A549 (cell line): ENCODE results near the gene KCNS3. TPM values are rescaled to one million over a fixed set of nuclear protein-coding genes. Genes with fewer than 3 reads are reported as not detected.

Source experiments
- ATAC-seq, 2 experiments: fragments of 200-7000 bp in 1 of 2; fragments of >200 bp in 1 of 2; cut with Nextera tagmentation in 1 of 2; cut with Tn5 transposase in 1 of 2; 3 replicates each; pipeline versions ENCODE4 v1.8.0 to v1.9.1; 2018 to 2020; ENCODE audit warnings: mild to moderate bottlenecking in 1 of 2, moderate library complexity in 1 of 2
- CTCF ChIA-PET: fragments of 300-600 bp; sonication (Branson Sonifier 250); formaldehyde crosslinking; extraction: SDS; loops from one replicate; lab custom pipeline; 2021; ENCODE audit warnings: antibody characterized with exemption, inconsistent platforms; lab: Yijun Ruan, JAX
- POLR2A ChIA-PET: fragments of 350-600 bp; formaldehyde crosslinking; extraction: SDS; loops from one replicate; lab custom pipeline; 2021; ENCODE audit warnings: antibody characterized with exemption, inconsistent platforms; lab: Yijun Ruan, JAX
- DNase-seq, 2 experiments: peaks; one replicate each; pipeline versions ENCODE4 v3.0.0 to v3.0.0-alpha.2; 2011 to 2016; ENCODE audit warnings: low read depth in 1 of 2, low spot score in 1 of 2
- FAIRE-seq: peaks from 2 replicates; lab custom pipeline; 2011; peaks lifted over from hg19 to GRCh38; lab: Jason Lieb, UNC
- H3K27ac ChIP-seq, 2 experiments: fragments of >200 bp; sonication (Bioruptor Twin); formaldehyde crosslinking; 3 replicates each; pipeline ENCODE4 v1.5.1; 2016 to 2017
- H3K4me1 ChIP-seq: fragments of >200 bp; sonication (Bioruptor Twin); formaldehyde crosslinking; 3 replicates; pipeline ENCODE4 v1.6.1; 2016
- H3K4me2 ChIP-seq: fragments of >200 bp; sonication (Bioruptor Twin); formaldehyde crosslinking; 3 replicates; pipeline ENCODE4 v1.6.1; 2016
- H3K4me3 ChIP-seq: fragments of >200 bp; sonication (Bioruptor Twin); formaldehyde crosslinking; 3 replicates; pipeline ENCODE4 v1.5.1; 2016
- H3K9me3 ChIP-seq: fragments of >200 bp; sonication (Bioruptor Twin); formaldehyde crosslinking; 3 replicates; pipeline ENCODE4 v1.6.1; 2016
- CEBPB ChIP-seq, 2 experiments: fragments of >200 bp in 1 of 2; sonication (Bioruptor Twin) in 1 of 2; formaldehyde crosslinking in 1 of 2; IDR thresholded peaks; 2 replicates each; pipeline ENCODE4 v1.6.1; 2012 to 2016
- CTCF ChIP-seq: fragments of >200 bp; sonication (Bioruptor Twin); formaldehyde crosslinking; IDR thresholded peaks from 3 replicates; pipeline ENCODE4 v1.5.1; 2016
- GATA3 ChIP-seq: IDR thresholded peaks from 2 replicates; pipeline ENCODE4 v1.6.1; 2012; ENCODE audit warnings: borderline replicate concordance
- HDAC2 ChIP-seq: fragments of 200-600 bp; sonication (generic); IDR thresholded peaks from 2 replicates; pipeline ENCODE4 v1.6.1; 2016
- HMGXB4 ChIP-seq: fragments of 250-450 bp; sonication (Bioruptor Pico); IDR thresholded peaks from 2 replicates; pipeline ENCODE4 v1.5.0; 2021; ENCODE audit warnings: mild to moderate bottlenecking, moderate library complexity, borderline replicate concordance
- HOXB13 ChIP-seq: fragments of 250-450 bp; sonication (Bioruptor Pico); IDR thresholded peaks from 2 replicates; pipeline ENCODE4 v1.5.0; 2020; ENCODE audit warnings: low read depth, mild to moderate bottlenecking, moderate library complexity
- MAFK ChIP-seq: fragments of 450-650 bp; IDR thresholded peaks from 2 replicates; pipeline ENCODE4 v1.6.1; 2014; ENCODE audit not compliant: partially characterized antibody
- NR3C1 ChIP-seq: fragments of >200 bp; sonication (Bioruptor Twin); formaldehyde crosslinking; IDR thresholded peaks from 3 replicates; pipeline ENCODE4 v1.6.1; 2017
- PHF8 ChIP-seq: fragments of 200-600 bp; sonication (generic); IDR thresholded peaks from 2 replicates; pipeline ENCODE4 v1.6.1; 2016; ENCODE audit warnings: low read depth, mild to moderate bottlenecking, antibody characterized with exemption, moderate library complexity, borderline replicate concordance
- POLR2A ChIP-seq: IDR thresholded peaks from 2 replicates; pipeline ENCODE4 v1.6.1; 2012; ENCODE audit warnings: mild to moderate bottlenecking, low read length
- RARB ChIP-seq: fragments of 250-450 bp; sonication (Bioruptor Pico); IDR thresholded peaks from 2 replicates; pipeline ENCODE4 v1.8.0; 2021; ENCODE audit warnings: mild to moderate bottlenecking, moderate library complexity
- SREBF2 ChIP-seq: fragments of 450-650 bp; IDR thresholded peaks from 2 replicates; pipeline ENCODE4 v1.6.1; 2014; ENCODE audit warnings: mild to moderate bottlenecking, moderate library complexity
- ZC3H11A ChIP-seq: fragments of 450-650 bp; IDR thresholded peaks from 2 replicates; pipeline ENCODE4 v1.6.1; 2014; ENCODE audit warnings: antibody characterized with exemption, mild to moderate bottlenecking
- ZFP36 ChIP-seq: fragments of 450-650 bp; IDR thresholded peaks from 2 replicates; pipeline ENCODE4 v1.6.1; 2014; ENCODE audit warnings: borderline replicate concordance; ENCODE audit not compliant: partially characterized antibody
- ZNF302 ChIP-seq: fragments of 250-450 bp; sonication (Bioruptor Pico); IDR thresholded peaks from 2 replicates; pipeline ENCODE4 v1.9.0; 2021; ENCODE audit warnings: inconsistent platforms, mild to moderate bottlenecking, moderate library complexity
- WGBS: methylation state at CpG from one replicate; pipeline ENCODE4 v1.1.6; 2017; ENCODE audit errors: missing lambda C conversion rate; 5-methylcytosine and 5-hydroxymethylcytosine counted together
- polyA plus RNA-seq, 4 experiments: library from polyadenylated mRNA; depleted of rRNA in 3 of 4; stranded (reverse); fragments of >200 nt; fragmentation: RNase III in 1 of 4; extraction: RNeasy Plus Mini Kit Qiagen cat#74134 plus additional on column Dnase treatment in 1 of 4; gene quantifications; 2 replicates in 3 of 4; 3 replicates in 1 of 4; pipeline ENCODE4 v1.2.3, GENCODE V29; 2011 to 2017
- TF ChIP-seq, protein P1 (sequence below): IDR thresholded peaks from 2 replicates; pipeline ENCODE4 v1.6.1; 2012; ENCODE audit warnings: low read depth, borderline replicate concordance
- TF ChIP-seq, protein P2 (sequence below): IDR thresholded peaks from 2 replicates; pipeline ENCODE4 v1.6.1; 2012
- TF ChIP-seq, protein P3 (sequence below): fragments of 200-600 bp; sonication (generic); IDR thresholded peaks from 2 replicates; pipeline ENCODE4 v1.6.1; 2016; ENCODE audit warnings: antibody characterized with exemption, mild to moderate bottlenecking, moderate library complexity

Gene KCNS3
- polyA plus RNA-seq, 2 of the 4 experiments (the other 2 are of a cell fraction) = 0.70 to 2.1 TPM

GRCh38 chr2:17934721-17935120 lies 56.3 kb downstream of the KCNS3 start:
- no peak overlapping the region for H3K4me3 ChIP-seq
- ChIA-PET POLR2A (no interaction called here), CTCF (no interaction called here)
- no peak overlapping the region for H3K27ac ChIP-seq
- TF ChIP-seq, protein P1, sequence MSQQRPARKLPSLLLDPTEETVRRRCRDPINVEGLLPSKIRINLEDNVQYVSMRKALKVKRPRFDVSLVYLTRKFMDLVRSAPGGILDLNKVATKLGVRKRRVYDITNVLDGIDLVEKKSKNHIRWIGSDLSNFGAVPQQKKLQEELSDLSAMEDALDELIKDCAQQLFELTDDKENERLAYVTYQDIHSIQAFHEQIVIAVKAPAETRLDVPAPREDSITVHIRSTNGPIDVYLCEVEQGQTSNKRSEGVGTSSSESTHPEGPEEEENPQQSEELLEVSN = no peak
- TF ChIP-seq, protein P2, sequence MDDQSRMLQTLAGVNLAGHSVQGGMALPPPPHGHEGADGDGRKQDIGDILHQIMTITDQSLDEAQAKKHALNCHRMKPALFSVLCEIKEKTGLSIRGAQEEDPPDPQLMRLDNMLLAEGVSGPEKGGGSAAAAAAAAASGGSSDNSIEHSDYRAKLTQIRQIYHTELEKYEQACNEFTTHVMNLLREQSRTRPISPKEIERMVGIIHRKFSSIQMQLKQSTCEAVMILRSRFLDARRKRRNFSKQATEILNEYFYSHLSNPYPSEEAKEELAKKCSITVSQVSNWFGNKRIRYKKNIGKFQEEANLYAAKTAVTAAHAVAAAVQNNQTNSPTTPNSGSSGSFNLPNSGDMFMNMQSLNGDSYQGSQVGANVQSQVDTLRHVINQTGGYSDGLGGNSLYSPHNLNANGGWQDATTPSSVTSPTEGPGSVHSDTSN = no peak
- no peak for TF ChIP-seq CTCF
- no peak for TF ChIP-seq CEBPB (IDR thresholded peaks at IDR 0.05)
- TF ChIP-seq RARB (CRISPR knock-in tag) = no peak
- TF ChIP-seq, protein P3, sequence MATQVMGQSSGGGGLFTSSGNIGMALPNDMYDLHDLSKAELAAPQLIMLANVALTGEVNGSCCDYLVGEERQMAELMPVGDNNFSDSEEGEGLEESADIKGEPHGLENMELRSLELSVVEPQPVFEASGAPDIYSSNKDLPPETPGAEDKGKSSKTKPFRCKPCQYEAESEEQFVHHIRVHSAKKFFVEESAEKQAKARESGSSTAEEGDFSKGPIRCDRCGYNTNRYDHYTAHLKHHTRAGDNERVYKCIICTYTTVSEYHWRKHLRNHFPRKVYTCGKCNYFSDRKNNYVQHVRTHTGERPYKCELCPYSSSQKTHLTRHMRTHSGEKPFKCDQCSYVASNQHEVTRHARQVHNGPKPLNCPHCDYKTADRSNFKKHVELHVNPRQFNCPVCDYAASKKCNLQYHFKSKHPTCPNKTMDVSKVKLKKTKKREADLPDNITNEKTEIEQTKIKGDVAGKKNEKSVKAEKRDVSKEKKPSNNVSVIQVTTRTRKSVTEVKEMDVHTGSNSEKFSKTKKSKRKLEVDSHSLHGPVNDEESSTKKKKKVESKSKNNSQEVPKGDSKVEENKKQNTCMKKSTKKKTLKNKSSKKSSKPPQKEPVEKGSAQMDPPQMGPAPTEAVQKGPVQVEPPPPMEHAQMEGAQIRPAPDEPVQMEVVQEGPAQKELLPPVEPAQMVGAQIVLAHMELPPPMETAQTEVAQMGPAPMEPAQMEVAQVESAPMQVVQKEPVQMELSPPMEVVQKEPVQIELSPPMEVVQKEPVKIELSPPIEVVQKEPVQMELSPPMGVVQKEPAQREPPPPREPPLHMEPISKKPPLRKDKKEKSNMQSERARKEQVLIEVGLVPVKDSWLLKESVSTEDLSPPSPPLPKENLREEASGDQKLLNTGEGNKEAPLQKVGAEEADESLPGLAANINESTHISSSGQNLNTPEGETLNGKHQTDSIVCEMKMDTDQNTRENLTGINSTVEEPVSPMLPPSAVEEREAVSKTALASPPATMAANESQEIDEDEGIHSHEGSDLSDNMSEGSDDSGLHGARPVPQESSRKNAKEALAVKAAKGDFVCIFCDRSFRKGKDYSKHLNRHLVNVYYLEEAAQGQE = no peak
- no peak for TF ChIP-seq ZC3H11A
- TF ChIP-seq SREBF2 = no peak
- no peak for TF ChIP-seq HOXB13 (CRISPR knock-in tag)
- no peak for TF ChIP-seq NR3C1
- no peak for TF ChIP-seq GATA3
- no peak for TF ChIP-seq HMGXB4 (CRISPR knock-in tag)
- TF ChIP-seq ZNF302 (CRISPR knock-in tag) = no peak
- TF ChIP-seq PHF8 = no peak
- TF ChIP-seq POLR2A = no peak
- TF ChIP-seq ZFP36 = no peak
- no peak for FAIRE-seq
- no peaks in the 10 kb centered on the region for H3K9me3 ChIP-seq
- no peaks in the 10 kb centered on the region for H3K4me1 ChIP-seq
- DNase-seq = no peak
- WGBS = 34% methylated on average over 4 of the region's 4 CpGs
- ATAC-seq = no peak
- H3K4me2 ChIP-seq = no peak overlapping the region

DNA sequence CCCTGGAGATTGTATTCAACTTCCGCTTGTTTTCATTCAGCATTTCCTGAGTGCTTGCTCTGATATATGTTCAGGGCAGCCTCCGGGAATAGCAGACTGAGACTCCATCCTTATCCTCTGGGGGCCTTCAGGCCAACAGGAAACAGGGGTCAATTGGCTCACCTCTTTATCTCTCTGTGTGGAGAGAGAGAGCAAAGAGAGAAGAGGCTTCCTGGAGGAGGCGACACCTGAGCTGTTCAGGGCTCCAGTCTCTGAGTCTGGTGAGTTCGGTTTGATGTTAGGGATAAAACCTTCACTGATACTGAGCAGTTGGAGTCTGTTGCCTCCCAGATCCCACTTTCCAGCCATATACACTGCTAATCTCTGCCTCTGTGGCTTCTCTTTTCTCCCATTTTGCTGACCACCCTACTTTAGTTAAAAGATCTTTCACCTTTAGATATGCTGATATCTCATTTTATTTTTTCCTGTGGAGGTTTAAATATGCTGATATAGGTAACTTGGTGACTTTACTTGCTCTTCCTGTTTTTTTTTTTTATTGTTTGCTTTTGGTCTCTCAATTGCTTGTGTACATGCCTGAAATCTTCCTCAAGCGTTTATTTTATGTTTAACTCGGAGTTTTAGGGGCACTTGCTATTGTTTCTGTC lies 56.9 kb downstream of the KCNS3 start:
- Histone ChIP-seq H3K9me3 (no peaks in the 10 kb centered on the region), H3K4me1 (no peaks in the 10 kb centered on the region), H3K4me3 (no peak overlapping the region)
- POLR2A ChIA-PET = no interaction called here
- no peak for DNase-seq
- TF ChIP-seq MAFK (peak; percentile 52), HDAC2 (no peak), ZC3H11A (no peak)
- TF ChIP-seq, all 56 proteins: peak for 1
- H3K4me2 ChIP-seq = no peak overlapping the region
- no peak for ATAC-seq
- CTCF ChIA-PET = no interaction called here
- no peak for FAIRE-seq
- 29% methylated on average over 6 of the region's 6 CpGs for WGBS
- no peak overlapping the region for H3K27ac ChIP-seq
